ENCODE data around the gene PRR20B.
"Not testable (repeated sequence)": the region's sequence is repeated elsewhere in the genome, so short reads cannot be mapped to it uniquely, and the experiment has no call there.

Gene PRR20B
- total RNA-seq: 0 reads per million in 3 experiments

- not testable (repeated sequence) for DNase-seq
Measured at GRCh38 chr13:57147188-57147587, at the start of gene PRR20B. PRR20B (plus strand) TSS chr13:57147488; CDS start chr13:57147875, 387 bp downstream.

GRCh38 chr13:57114945-57115344, 32.3 kb upstream of the PRR20B start:
- no peak for DNase-seq

DNA sequence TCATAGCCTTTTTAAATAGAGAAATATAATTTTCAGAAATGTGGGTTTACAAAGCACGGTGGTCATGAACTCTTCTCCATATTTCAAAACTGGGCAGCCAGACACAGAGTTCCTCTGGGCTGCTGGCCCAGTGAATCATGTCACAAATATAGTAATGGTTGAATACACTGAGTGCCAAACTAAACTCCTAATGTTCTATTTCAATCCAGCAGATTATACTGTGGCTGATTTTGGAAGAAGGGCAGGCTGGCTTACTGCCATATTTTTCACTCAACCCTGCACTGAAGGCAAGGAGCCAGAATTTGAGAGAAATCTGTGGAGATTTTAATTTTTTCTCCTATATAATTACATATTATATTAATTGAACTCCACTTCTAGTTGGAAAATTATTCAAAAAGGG, 23.6 kb upstream of the PRR20B start:
- no peak for DNase-seq

GRCh38 chr13:57128909-57129308, 18.4 kb upstream of the PRR20B start:
- no peak for DNase-seq

- DNase-seq: no peak
Measured at GRCh38 chr13:57136093-57136492, 11.2 kb upstream of the PRR20B start.

GRCh38 chr13:57137585-57137984, 9.7 kb upstream of the PRR20B start:
- no peak for DNase-seq

- DNase-seq: no peak
Measured at GRCh38 chr13:57138988-57139387, 8.3 kb upstream of the PRR20B start.

DNA sequence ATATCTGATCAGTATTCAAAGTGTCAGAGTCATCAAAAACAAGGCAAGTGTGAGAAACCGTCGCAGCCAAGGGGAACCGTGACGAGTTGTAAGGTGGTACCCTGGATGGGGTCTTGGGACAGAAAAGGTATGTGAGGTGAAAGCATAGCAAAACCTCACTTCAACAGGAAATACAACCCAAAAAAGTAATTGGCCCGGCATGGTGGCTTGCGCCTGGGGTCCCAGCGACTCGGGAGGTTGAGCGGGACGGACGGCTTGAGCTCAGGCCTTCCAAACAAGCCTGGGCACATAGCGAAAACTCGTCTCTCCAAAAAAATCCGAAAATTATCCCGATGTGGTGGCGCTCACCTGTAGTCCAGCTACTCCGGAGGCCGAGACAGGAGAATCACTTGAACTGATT, 7.5 kb upstream of the PRR20B start:
- not testable (repeated sequence) for DNase-seq

DNA sequence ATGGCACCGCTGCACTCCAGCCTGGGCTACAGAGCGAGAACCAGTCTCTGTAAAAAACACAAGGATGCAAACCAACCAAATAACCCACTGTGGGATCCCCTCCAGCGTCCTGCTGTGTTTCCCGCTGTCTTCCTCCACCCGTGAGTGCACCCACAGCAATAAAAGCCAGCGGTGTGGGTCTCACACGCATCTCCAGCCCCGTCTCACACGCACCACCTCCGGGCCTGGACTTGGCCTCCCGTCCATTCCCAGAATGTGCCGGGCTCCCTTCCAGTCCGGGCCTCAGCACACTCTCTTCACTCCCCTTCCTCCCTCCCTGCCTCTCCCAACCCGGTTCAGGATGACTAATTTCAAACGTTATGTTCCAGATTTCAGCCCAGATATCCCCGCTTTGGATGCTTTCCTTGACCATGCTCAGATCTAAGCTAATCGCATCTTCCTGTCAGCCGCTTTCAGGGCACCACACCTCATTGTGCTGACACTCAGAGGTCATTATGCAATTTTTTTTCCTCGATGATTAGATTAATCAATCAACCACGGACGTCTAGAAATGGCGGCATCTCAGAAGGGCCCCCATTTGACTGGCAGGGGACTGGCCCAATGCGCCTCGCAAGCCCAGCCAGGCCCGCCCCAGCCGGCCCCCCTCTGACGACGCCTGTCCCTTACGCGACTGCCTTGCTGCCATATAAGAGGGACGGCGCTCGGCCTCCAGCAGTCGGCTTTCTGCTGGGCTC, 6.9 kb upstream of the PRR20B start, which contains the start of gene PRR20A:
Gene PRR20A (plus strand): TSS at position 684 of the 734 bp plus-strand sequence. CDS start 387 bp downstream, outside the sequence.
- not testable (repeated sequence) for DNase-seq

DNA sequence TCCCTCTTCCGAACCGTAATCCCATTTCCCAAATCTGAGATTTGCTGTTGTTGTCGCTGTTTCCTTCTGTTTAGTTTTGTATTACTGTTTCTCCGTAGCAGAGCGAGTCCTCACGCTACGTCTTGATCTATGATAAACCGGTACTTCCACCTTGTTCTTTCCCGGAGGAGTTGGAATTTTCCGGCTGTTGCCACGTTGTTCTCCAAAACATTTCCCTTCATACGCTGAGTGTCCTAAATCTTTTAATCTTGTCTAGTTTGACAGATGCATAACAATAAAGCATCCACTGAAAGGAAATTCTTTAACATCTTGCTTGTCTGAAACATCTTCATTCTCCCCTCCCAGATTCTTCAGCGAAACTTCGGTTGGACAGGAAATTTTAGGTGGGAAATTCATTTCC, 818 bp downstream of the PRR20B start:
- not testable (repeated sequence) for DNase-seq

- DNase-seq: not testable (repeated sequence)
Measured at GRCh38 chr13:57153761-57154160, 6.5 kb downstream of the PRR20B start, which contains the start of gene PRR20C. PRR20C (plus strand) TSS chr13:57154061; CDS start chr13:57154448, 387 bp downstream.

DNA sequence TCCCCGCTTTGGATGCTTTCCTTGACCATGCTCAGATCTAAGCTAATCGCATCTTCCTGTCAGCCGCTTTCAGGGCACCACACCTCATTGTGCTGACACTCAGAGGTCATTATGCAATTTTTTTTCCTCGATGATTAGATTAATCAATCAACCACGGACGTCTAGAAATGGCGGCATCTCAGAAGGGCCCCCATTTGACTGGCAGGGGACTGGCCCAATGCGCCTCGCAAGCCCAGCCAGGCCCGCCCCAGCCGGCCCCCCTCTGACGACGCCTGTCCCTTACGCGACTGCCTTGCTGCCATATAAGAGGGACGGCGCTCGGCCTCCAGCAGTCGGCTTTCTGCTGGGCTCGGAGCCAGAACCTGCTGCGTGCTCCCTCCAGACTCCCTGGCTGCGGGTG, 13.0 kb downstream of the PRR20B start, which contains the start of gene PRR20D:
Gene PRR20D (plus strand): TSS at position 301 of the 400 bp plus-strand sequence. CDS start 387 bp downstream, outside the sequence.
- not testable (repeated sequence) for DNase-seq

GRCh38 chr13:57166897-57167296, 19.6 kb downstream of the PRR20B start, which contains the start of gene PRR20E:
PRR20E (plus strand) TSS chr13:57167197; CDS start chr13:57167584, 387 bp downstream.
- DNase-seq: not testable (repeated sequence)

- no peak for DNase-seq
Measured at GRCh38 chr13:57191667-57192066, 44.4 kb downstream of the PRR20B start.

Measured in central memory CD4-positive, alpha-beta T cell (primary cell).